Iris pigment epithelial cell (primary cell): Measurements from ENCODE around the gene NCOR2.

Experiments
- DNase-seq: peaks from one replicate; pipeline ENCODE4 v3.0.0-alpha.2; 2011; ENCODE audit warnings: low read depth

Gene NCOR2

GRCh38 chr12:124543590-124544310, 23.7 kb downstream of the NCOR2 start:
- DNase-seq = peak; percentile 70

GRCh38 chr12:124543052-124543589, 24.3 kb downstream of the NCOR2 start:
- no peak for DNase-seq

GRCh38 chr12:124542021-124542949, 25.1 kb downstream of the NCOR2 start:
- DNase-seq = no peak

GRCh38 chr12:124541322-124541721, 26.1 kb downstream of the NCOR2 start:
- no peak for DNase-seq

- DNase-seq = no peak
Measured at GRCh38 chr12:124539084-124540041, 28.0 kb downstream of the NCOR2 start.

- DNase-seq = no peak
Measured at GRCh38 chr12:124538194-124539082, 29.0 kb downstream of the NCOR2 start.

GRCh38 chr12:124537525-124538193, 29.8 kb downstream of the NCOR2 start:
- no peak for DNase-seq

GRCh38 chr12:124536641-124537040, 30.8 kb downstream of the NCOR2 start:
- DNase-seq = peak; percentile 72

- DNase-seq = no peak
Measured at GRCh38 chr12:124534776-124535740, 32.4 kb downstream of the NCOR2 start.

GRCh38 chr12:124533456-124533855, 34.0 kb downstream of the NCOR2 start:
- DNase-seq = no peak

- DNase-seq = no peak
Measured at GRCh38 chr12:124532967-124533366, 34.4 kb downstream of the NCOR2 start.

GRCh38 chr12:124532331-124532750, 35.1 kb downstream of the NCOR2 start:
- DNase-seq = no peak

GRCh38 chr12:124531906-124532305, 35.5 kb downstream of the NCOR2 start:
- no peak for DNase-seq

GRCh38 chr12:124531281-124531745, 36.1 kb downstream of the NCOR2 start:
- DNase-seq = no peak

GRCh38 chr12:124530637-124531263, 36.7 kb downstream of the NCOR2 start:
- DNase-seq = no peak

- no peak for DNase-seq
Measured at GRCh38 chr12:124529565-124530276, 37.7 kb downstream of the NCOR2 start.

GRCh38 chr12:124527861-124528561, 39.4 kb downstream of the NCOR2 start:
- no peak for DNase-seq
